H1 (cell line): ENCODE measurements around the gene TNNT3. TPM values are rescaled to one million over a fixed set of nuclear protein-coding genes. Genes with fewer than 3 reads are reported as not detected.

Source experiments
- CTCF ChIA-PET: fragments of 300-600 bp; sonication (Branson Sonifier 250); formaldehyde crosslinking; loops from one replicate; lab custom pipeline; 2021; ENCODE audit not compliant: partially characterized antibody; lab: Charles Lee
- POLR2A ChIA-PET: fragments of 300-600 bp; sonication (Branson Sonifier 250); formaldehyde crosslinking; loops from one replicate; lab custom pipeline; 2021; ENCODE audit warnings: inconsistent platforms; ENCODE audit not compliant: partially characterized antibody; lab: Charles Lee
- DNase-seq, 2 experiments: peaks; one replicate each; pipeline versions ENCODE4 v3.0.0 to v3.0.0-alpha.2; 2010 to 2022; ENCODE audit warnings: low spot score in 2 of 2, low read depth in 1 of 2, mixed read lengths in 1 of 2
- FAIRE-seq: peaks from 2 replicates; lab custom pipeline; 2011; peaks lifted over from hg19 to GRCh38; lab: Jason Lieb, UNC
- H2AFZ ChIP-seq: 2 replicates; pipeline ENCODE4 v1.8.1; 2012; ENCODE audit warnings: low read length, inconsistent platforms
- H2AK5ac ChIP-seq: 2 replicates; pipeline ENCODE4 v1.6.1; 2013; ENCODE audit warnings: low read depth, low read length
- H2BK120ac ChIP-seq: replicated peaks from 2 replicates; pipeline ENCODE3; 2013; ENCODE audit warnings: low read depth, low read length, inconsistent platforms
- H2BK12ac ChIP-seq: 2 replicates; pipeline ENCODE4 v1.6.1; 2013; ENCODE audit warnings: low read depth, low read length
- H2BK15ac ChIP-seq: 2 replicates; pipeline ENCODE4 v1.6.1; 2013; ENCODE audit warnings: low read length
- H2BK20ac ChIP-seq: 2 replicates; pipeline ENCODE4 v1.6.1; 2013; ENCODE audit warnings: low read length
- H2BK5ac ChIP-seq: 2 replicates; pipeline ENCODE4 v1.6.1; 2013; ENCODE audit warnings: low read depth, low read length
- H3K14ac ChIP-seq: 2 replicates; pipeline ENCODE4 v1.6.1; 2013; ENCODE audit warnings: inconsistent platforms; ENCODE audit not compliant: insufficient read length
- H3K18ac ChIP-seq: 2 replicates; pipeline ENCODE4 v1.6.1; 2013; ENCODE audit warnings: low read length; ENCODE audit errors: extremely low read depth
- H3K23ac ChIP-seq: 2 replicates; pipeline ENCODE4 v1.6.1; 2013; ENCODE audit warnings: inconsistent platforms; ENCODE audit not compliant: insufficient read length
- H3K23me2 ChIP-seq: 2 replicates; pipeline ENCODE4 v1.6.1; 2013; ENCODE audit warnings: low read depth, low read length
- H3K27ac ChIP-seq: 2 replicates; pipeline ENCODE4 v1.6.1; 2011; ENCODE audit warnings: low read depth, low read length, inconsistent platforms
- H3K27me3 ChIP-seq, 4 experiments: replicated peaks in 1 of 4; 1 replicate in 1 of 4; 2 replicates in 3 of 4; pipeline versions ENCODE4 v1.6.1 to v1.8.1; 2011 to 2013; ENCODE audit warnings: low read length in 3 of 4, mild to moderate bottlenecking in 3 of 4, inconsistent platforms in 2 of 4, mixed read lengths in 2 of 4, moderate library complexity in 1 of 4; ENCODE audit not compliant: control insufficient read depth in 3 of 4, insufficient read depth in 3 of 4; ENCODE audit errors: extremely low read depth in 1 of 4
- H3K36me3 ChIP-seq, 4 experiments: 2 replicates each; pipeline versions ENCODE4 v1.6.1 to v1.8.1; 2011 to 2013; ENCODE audit warnings: mild to moderate bottlenecking in 4 of 4, low read length in 3 of 4, moderate library complexity in 2 of 4, control low read depth in 1 of 4, inconsistent platforms in 1 of 4; ENCODE audit not compliant: insufficient read depth in 4 of 4, control insufficient read depth in 2 of 4
- H3K4ac ChIP-seq: replicated peaks from 2 replicates; pipeline ENCODE3; 2013; ENCODE audit warnings: low read length, low read depth, mixed read lengths, inconsistent platforms; ENCODE audit not compliant: insufficient read length
- H3K4me1 ChIP-seq, 4 experiments: replicated peaks in 1 of 4; 1 replicate in 1 of 4; 2 replicates in 3 of 4; pipeline versions ENCODE4 v1.6.1 to v1.8.1; 2011 to 2013; ENCODE audit warnings: low read length in 3 of 4, inconsistent platforms in 2 of 4, mixed read lengths in 1 of 4; ENCODE audit not compliant: insufficient read depth in 4 of 4, control insufficient read depth in 3 of 4
- H3K4me2 ChIP-seq, 2 experiments: 2 replicates each; pipeline versions ENCODE4 v1.6.1 to v1.8.1; 2011 to 2013; ENCODE audit warnings: low read depth in 2 of 2, low read length in 2 of 2, control low read depth in 1 of 2, inconsistent platforms in 1 of 2, mild to moderate bottlenecking in 1 of 2; ENCODE audit not compliant: insufficient read depth in 1 of 2
- H3K4me3 ChIP-seq, 4 experiments: fragments of 200-600, 300-600 bp in 1 of 4; sonication (generic), shearing (Covaris generic), sonication (Bioruptor Twin) in 1 of 4; 2 replicates each; pipeline versions ENCODE4 v1.5.1 to v1.8.1; 2011 to 2016; ENCODE audit warnings: low read length in 4 of 4, low read depth in 3 of 4, control low read depth in 2 of 4, inconsistent platforms in 2 of 4, mild to moderate bottlenecking in 2 of 4, mixed read lengths in 1 of 4, moderate library complexity in 1 of 4; ENCODE audit not compliant: insufficient read depth in 2 of 4; ENCODE audit errors: extremely low read depth in 1 of 4
- H3K56ac ChIP-seq: replicated peaks from 2 replicates; pipeline ENCODE3; 2013; ENCODE audit warnings: low read depth, mild to moderate bottlenecking, mixed read lengths, low read length, inconsistent platforms; ENCODE audit not compliant: insufficient read length
- H3K79me1 ChIP-seq: 2 replicates; pipeline ENCODE4 v1.6.1; 2013; ENCODE audit warnings: low read depth, low read length, control low read depth
- H3K79me2 ChIP-seq, 2 experiments: 2 replicates each; pipeline versions ENCODE4 v1.6.1 to v1.8.1; 2012 to 2013; ENCODE audit warnings: low read length in 2 of 2, mild to moderate bottlenecking in 2 of 2, inconsistent platforms in 1 of 2; ENCODE audit not compliant: insufficient read depth in 2 of 2, control insufficient read depth in 1 of 2
- H3K9ac ChIP-seq, 4 experiments: replicated peaks in 1 of 4; 1 replicate in 1 of 4; 2 replicates in 3 of 4; pipeline versions ENCODE4 v1.6.1 to v1.8.1; 2011 to 2013; ENCODE audit warnings: low read depth in 3 of 4, low read length in 3 of 4, control low read depth in 2 of 4, mild to moderate bottlenecking in 2 of 4, moderate library complexity in 2 of 4, inconsistent platforms in 1 of 4; ENCODE audit errors: extremely low read depth in 1 of 4
- H3K9me3 ChIP-seq, 2 experiments: 2 replicates each; pipeline versions ENCODE4 v1.6.1 to v1.8.1; 2012 to 2013; ENCODE audit warnings: mild to moderate bottlenecking in 2 of 2, moderate library complexity in 2 of 2, control low read depth in 1 of 2, inconsistent platforms in 1 of 2, low read depth in 1 of 2, low read length in 1 of 2, mixed read lengths in 1 of 2; ENCODE audit not compliant: insufficient read depth in 2 of 2
- H4K20me1 ChIP-seq, 2 experiments: replicated peaks in 1 of 2; 2 replicates each; pipeline versions ENCODE3 to v1.8.1; 2011 to 2013; ENCODE audit warnings: inconsistent platforms in 2 of 2, low read length in 2 of 2, mild to moderate bottlenecking in 1 of 2; ENCODE audit not compliant: insufficient read depth in 2 of 2, control insufficient read depth in 1 of 2
- H4K5ac ChIP-seq: 2 replicates; pipeline ENCODE4 v1.6.1; 2013; ENCODE audit warnings: low read length, low read depth, mixed read lengths, inconsistent platforms; ENCODE audit not compliant: insufficient read length
- H4K8ac ChIP-seq: 2 replicates; pipeline ENCODE4 v1.8.0; 2013; ENCODE audit warnings: mild to moderate bottlenecking, moderate library complexity, low read length, inconsistent platforms; ENCODE audit not compliant: insufficient read depth; ENCODE audit errors: extremely low read depth
- H4K91ac ChIP-seq: replicated peaks from 2 replicates; pipeline ENCODE3; 2013; ENCODE audit warnings: low read length, mixed read lengths, inconsistent platforms; ENCODE audit not compliant: insufficient read length
- CBX5 ChIP-seq: fragments of 300-800, 300-1000 bp; sonication (generic); IDR thresholded peaks from 2 replicates; pipeline ENCODE4 v1.7.1; 2016; ENCODE audit warnings: antibody characterized with exemption, low read length, low read depth
- SIN3A ChIP-seq, 2 experiments: IDR thresholded peaks in 1 of 2; conservative IDR thresholded peaks in 1 of 2; 2 replicates each; pipeline ENCODE4 v1.6.1; 2011 to 2012; ENCODE audit warnings: low read length in 2 of 2, improper control_type of control experiment in 1 of 2, low read depth in 1 of 2, mild to moderate bottlenecking in 1 of 2
- WGBS, 2 experiments: shearing (Covaris generic) in 1 of 2; methylation state at CpG; one replicate each; pipeline versions ENCODE4 v1.1.6 to v1.1.7; 2013 to 2015; ENCODE audit warnings: low lambda C conversion rate in 2 of 2, mixed read lengths in 2 of 2, inconsistent platforms in 1 of 2, low coverage in 1 of 2, missing lambda C conversion rate in 1 of 2; ENCODE audit not compliant: insufficient replicate concordance in 2 of 2, insufficient coverage in 1 of 2, insufficient read length in 1 of 2; ENCODE audit errors: extremely low coverage in 1 of 2, missing lambda C conversion rate in 1 of 2; 5-methylcytosine and 5-hydroxymethylcytosine counted together
- polyA plus RNA-seq, 7 experiments: library from polyadenylated mRNA; depleted of rRNA in 3 of 7; stranded (reverse) in 5 of 7; unstranded in 2 of 7; fragments of >200 nt in 5 of 7; fragments of 200-250 nt in 2 of 7; gene quantifications; 1 replicate in 5 of 7; 2 replicates in 1 of 7; 4 replicates in 1 of 7; pipeline versions ENCODE4 v1.2.1 to v1.2.3, GENCODE V29; 2011 to 2013; ENCODE audit warnings: missing spikeins in 2 of 7, mixed read lengths in 2 of 7
- total RNA-seq: library from RNA; stranded (reverse); fragmentation: NEBNext Ultra II Directional; extraction: Animal tissue kit (Norgen Biotek cat#: 25700); gene quantifications from 2 replicates; pipeline ENCODE4 v1.2.1, GENCODE V29; 2021

Gene TNNT3
- total and polyA plus RNA-seq, 2 of the 8 experiments (the other 6 are each of a cell fraction or from before 2014, with no cell fraction given): not detected

- Histone ChIP-seq H2BK120ac (no peak overlapping the region), H2AFZ (no peak overlapping the region), H3K56ac (no peak overlapping the region), H3K14ac (no peak overlapping the region), H3K79me2 (no peaks in the 10 kb centered on the region), H2BK5ac (0 out of 2 replicates have a peak overlapping the region, but pooled peaks have one; percentile 39), H3K23me2 (no peaks in the 10 kb centered on the region), H2BK12ac (0 out of 2 replicates have a peak overlapping the region, but pooled peaks have one; percentile 27), H2AK5ac (no peak overlapping the region), H3K4me1 (peaks cover 0 to 3% (median 0%) of the 10 kb centered on the region in 4 experiments; a peak in 3 of 7 replicates), H3K18ac (no peak overlapping the region), H3K4ac (no peak overlapping the region), H4K20me1 (no peaks in the 10 kb centered on the region), H3K4me3 (no peak overlapping the region), H2BK15ac (peak overlapping the region; percentile 61; the same call in 1 of the 2 replicates), H3K27ac (no peak overlapping the region), H3K23ac (no peak overlapping the region), H3K36me3 (no peaks in the 10 kb centered on the region), H3K79me1 (no peaks in the 10 kb centered on the region), H4K5ac (no peak overlapping the region), H3K9ac (no peak overlapping the region), H4K8ac (peak overlapping the region; percentile 65; the same call in 1 of the 2 replicates), H3K9me3 (no peaks in the 10 kb centered on the region), H4K91ac (no peak overlapping the region), H3K27me3 (no peaks in the 10 kb centered on the region), H2BK20ac (no peak overlapping the region), H3K4me2 (no peak overlapping the region)
- FAIRE-seq (no peak), DNase-seq (no peak)
- TF ChIP-seq CBX5 (no peak), SIN3A (conservative IDR thresholded peaks at IDR 0.05 in 1 of 2, IDR thresholded peaks at IDR 0.05 in 1 of 2; ENCODE audit: low read depth in 1 of 2, low read length in 2 of 2) (no peak)
- POLR2A ChIA-PET: no interaction called here
- CTCF ChIA-PET: interaction anchor here (0.7 to 0.9 kb wide), 3 partner anchors 10 to 225 kb away, joined by 3 to 4 read pairs (median 3); no protein-coding TSS in a partner anchor
- WGBS, 2 experiments: 90% methylated on average over 27 of the region's 28 CpGs; no CpG with 5 or more reads in 1 of the 2 experiments
These were observed 7.7 kb downstream of the TNNT3 start for GRCh38 chr11:1927026-1927847.
